IMR-90 (cell line): ENCODE results near the gene CST11. TPM values are rescaled to one million over a fixed set of nuclear protein-coding genes. Genes with fewer than 3 reads are reported as not detected.

Source experiments
- ATAC-seq: fragments of 200-7000 bp; cut with Tn5 transposase; 2 replicates; pipeline ENCODE4 v1.9.1; 2020; ENCODE audit warnings: low read depth, mild to moderate bottlenecking, moderate library complexity
- BruUV-seq: library from RNA; stranded (reverse); fragments of 400-500 nt; replicated peaks from 2 replicates; lab custom pipeline; 2021; lab: Mats Ljungman, UMichigan
- CTCF ChIA-PET: fragments of 300-600 bp; formaldehyde crosslinking; extraction: SDS; loops from one replicate; lab custom pipeline; 2021; ENCODE audit warnings: antibody characterized with exemption; lab: Yijun Ruan, JAX
- POLR2A ChIA-PET: fragments of 300-600 bp; sonication (Branson Sonifier 250); formaldehyde crosslinking; loops from one replicate; lab custom pipeline; 2022; ENCODE audit warnings: antibody characterized with exemption; ENCODE audit not compliant: unreplicated experiment; lab: Charles Lee
- DNase-seq: peaks from one replicate; pipeline ENCODE4 v3.0.0; 2013
- H2AFZ ChIP-seq: replicated peaks from 2 replicates; pipeline ENCODE3; 2013; ENCODE audit warnings: low read length, mild to moderate bottlenecking; ENCODE audit not compliant: poor library complexity
- H2AK5ac ChIP-seq: 2 replicates; pipeline ENCODE4 v1.6.1; 2013; ENCODE audit warnings: low read depth, low read length, inconsistent platforms
- H2AK9ac ChIP-seq: replicated peaks from 2 replicates; pipeline ENCODE3; 2013; ENCODE audit warnings: mild to moderate bottlenecking, low read depth, low read length, moderate library complexity; ENCODE audit not compliant: poor library complexity
- H2BK120ac ChIP-seq: 2 replicates; pipeline ENCODE4 v1.6.1; 2013; ENCODE audit warnings: low read depth, low read length, inconsistent platforms
- H2BK15ac ChIP-seq: 3 replicates; pipeline ENCODE4 v1.6.1; 2013; ENCODE audit warnings: low read depth, low read length, inconsistent platforms
- H2BK20ac ChIP-seq: 2 replicates; pipeline ENCODE4 v1.6.1; 2013; ENCODE audit warnings: low read depth, mild to moderate bottlenecking, inconsistent platforms, low read length, moderate library complexity
- H2BK5ac ChIP-seq: 2 replicates; pipeline ENCODE4 v1.6.1; 2013; ENCODE audit warnings: mild to moderate bottlenecking, low read depth, low read length, inconsistent platforms; ENCODE audit not compliant: poor library complexity, severe bottlenecking
- H3K14ac ChIP-seq: replicated peaks from 2 replicates; pipeline ENCODE4 v1.6.1; 2013; ENCODE audit warnings: low read depth, low read length, inconsistent platforms
- H3K18ac ChIP-seq: 2 replicates; pipeline ENCODE4 v1.6.1; 2013; ENCODE audit warnings: low read depth, low read length, control low read depth
- H3K23ac ChIP-seq: 2 replicates; pipeline ENCODE4 v1.6.1; 2013; ENCODE audit warnings: low read depth, low read length, inconsistent platforms
- H3K27ac ChIP-seq: 2 replicates; pipeline ENCODE4 v1.5.1; 2013; ENCODE audit warnings: mild to moderate bottlenecking, control low read depth, low read length; ENCODE audit not compliant: insufficient read depth
- H3K27me3 ChIP-seq: 2 replicates; pipeline ENCODE4 v1.6.1; 2013; ENCODE audit warnings: low read length; ENCODE audit not compliant: control insufficient read depth, insufficient read depth
- H3K36me3 ChIP-seq: 2 replicates; pipeline ENCODE4 v1.6.1; 2013; ENCODE audit warnings: low read length, mixed read lengths; ENCODE audit not compliant: control insufficient read depth, insufficient read depth
- H3K4ac ChIP-seq: 2 replicates; pipeline ENCODE4 v1.6.1; 2013; ENCODE audit warnings: low read depth, low read length, inconsistent platforms
- H3K4me1 ChIP-seq: 2 replicates; pipeline ENCODE4 v1.6.1; 2013; ENCODE audit warnings: low read length, mixed read lengths; ENCODE audit not compliant: control insufficient read depth, insufficient read depth
- H3K4me2 ChIP-seq: 2 replicates; pipeline ENCODE4 v1.6.1; 2013; ENCODE audit warnings: low read depth, mild to moderate bottlenecking, control low read depth, low read length, moderate library complexity
- H3K4me3 ChIP-seq: 2 replicates; pipeline ENCODE4 v1.5.1; 2013; ENCODE audit warnings: low read depth, mild to moderate bottlenecking, control low read depth, low read length, moderate library complexity; ENCODE audit not compliant: insufficient read depth
- H3K56ac ChIP-seq: 2 replicates; pipeline ENCODE4 v1.6.1; 2013; ENCODE audit warnings: low read length, inconsistent platforms; ENCODE audit not compliant: insufficient read depth; ENCODE audit errors: extremely low read depth
- H3K79me1 ChIP-seq, 2 experiments: 2 replicates each; pipeline ENCODE4 v1.6.1; 2013; ENCODE audit warnings: low read length in 2 of 2, inconsistent platforms in 1 of 2, low read depth in 1 of 2
- H3K9ac ChIP-seq: 2 replicates; pipeline ENCODE4 v1.6.1; 2013; ENCODE audit warnings: low read depth, low read length, control low read depth
- H3K9me1 ChIP-seq: 2 replicates; pipeline ENCODE4 v1.6.1; 2013; ENCODE audit warnings: low read length, inconsistent platforms; ENCODE audit not compliant: insufficient read depth
- H3K9me3 ChIP-seq: 2 replicates; pipeline ENCODE4 v1.6.1; 2013; ENCODE audit warnings: low read length; ENCODE audit not compliant: control insufficient read depth, insufficient read depth
- H4K20me1 ChIP-seq: 2 replicates; pipeline ENCODE4 v1.6.1; 2013; ENCODE audit warnings: low read length, inconsistent platforms; ENCODE audit not compliant: insufficient read depth
- H4K5ac ChIP-seq: 2 replicates; pipeline ENCODE4 v1.6.1; 2013; ENCODE audit warnings: mild to moderate bottlenecking, low read depth, low read length, control low read depth
- H4K8ac ChIP-seq, 2 experiments: 2 replicates each; pipeline ENCODE4 v1.6.1; 2013; ENCODE audit warnings: low read depth in 2 of 2, low read length in 2 of 2, control low read depth in 1 of 2, inconsistent platforms in 1 of 2
- H4K91ac ChIP-seq: 2 replicates; pipeline ENCODE4 v1.6.1; 2013; ENCODE audit warnings: low read depth, low read length, inconsistent platforms; ENCODE audit not compliant: insufficient read depth
- FOS ChIP-seq: fragments of 150-350 bp; IDR thresholded peaks from 2 replicates; pipeline ENCODE4 v1.6.1; 2016; ENCODE audit warnings: low read depth, low read length
- MAFK ChIP-seq: IDR thresholded peaks from 2 replicates; pipeline ENCODE4 v1.6.1; 2012; ENCODE audit warnings: low read depth, low read length, improper control_type of control experiment
- MXI1 ChIP-seq: IDR thresholded peaks from 2 replicates; pipeline ENCODE4 v1.6.1; 2012; ENCODE audit warnings: low read depth, mild to moderate bottlenecking, low read length, moderate library complexity, borderline replicate concordance
- NFE2L2 ChIP-seq: fragments of 150-350 bp; IDR thresholded peaks from 2 replicates; pipeline ENCODE4 v1.6.1; 2016; ENCODE audit warnings: low read depth, mild to moderate bottlenecking, low read length
- RCOR1 ChIP-seq: IDR thresholded peaks from 2 replicates; pipeline ENCODE4 v1.6.1; 2012; ENCODE audit warnings: mild to moderate bottlenecking, low read length, improper control_type of control experiment; ENCODE audit not compliant: insufficient replicate concordance
- RFX5 ChIP-seq: IDR thresholded peaks from 2 replicates; pipeline ENCODE4 v1.8.0; 2012; ENCODE audit warnings: low read depth, mild to moderate bottlenecking, low read length, moderate library complexity
- SMC3 ChIP-seq: fragments of 150-350 bp; IDR thresholded peaks from 2 replicates; pipeline ENCODE4 v1.6.1; 2016; ENCODE audit warnings: low read depth, mild to moderate bottlenecking, antibody characterized with exemption, low read length, moderate library complexity
- WGBS, 2 experiments: methylation state at CpG; one replicate each; pipeline versions ENCODE4 v1.1.5 to v1.1.7; 2013; ENCODE audit warnings: missing lambda C conversion rate in 2 of 2; ENCODE audit not compliant: insufficient read length in 1 of 2; ENCODE audit errors: extremely low coverage in 2 of 2; 5-methylcytosine and 5-hydroxymethylcytosine counted together
- dilution Hi-C: fragments of 300-500 bp; cut with HindIII; formaldehyde crosslinking; loops from one replicate; pipeline ENCODE4 v1.14.3; 2018; ENCODE audit warnings: low sequenced_read_pairs; ENCODE audit not compliant: unreplicated experiment
- in situ Hi-C: fragments of 300-500 bp; cut with MboI; formaldehyde crosslinking; loops from 3 replicates; pipeline ENCODE4 v1.14.3; 2019; ENCODE audit warnings: low sequenced_read_pairs, inconsistent platforms, mixed read lengths
- intact Hi-C: fragments of 100-400 bp; cut with micrococcal nuclease; formaldehyde crosslinking; loops from 2 replicates; pipeline ENCODE4 v1.10.0; 2022
- polyA plus RNA-seq, 3 experiments: library from polyadenylated mRNA; depleted of rRNA; stranded (reverse); fragments of >200 nt; gene quantifications; 2 replicates each; pipeline ENCODE4 v1.2.3, GENCODE V29; 2012; ENCODE audit warnings: low replicate concordance in 1 of 3
- total RNA-seq: library from RNA; depleted of rRNA; stranded (reverse); fragments of >200 nt; gene quantifications from 2 replicates; pipeline ENCODE4 v1.2.3, GENCODE V29; 2012
- TF ChIP-seq, protein P1 (sequence below): conservative IDR thresholded peaks from 2 replicates; pipeline ENCODE4 v1.5.1; 2012; ENCODE audit warnings: mild to moderate bottlenecking, low read depth, low read length, improper control_type of control experiment
- TF ChIP-seq, protein P2 (sequence below): fragments of 150-350 bp; IDR thresholded peaks from 2 replicates; pipeline ENCODE4 v1.6.1; 2016; ENCODE audit warnings: low read depth, mild to moderate bottlenecking, low read length, moderate library complexity, borderline replicate concordance

CST11 gene
- total and polyA plus RNA-seq, 2 of the 4 experiments (the other 2 are of a cell fraction): not detected

DNA sequence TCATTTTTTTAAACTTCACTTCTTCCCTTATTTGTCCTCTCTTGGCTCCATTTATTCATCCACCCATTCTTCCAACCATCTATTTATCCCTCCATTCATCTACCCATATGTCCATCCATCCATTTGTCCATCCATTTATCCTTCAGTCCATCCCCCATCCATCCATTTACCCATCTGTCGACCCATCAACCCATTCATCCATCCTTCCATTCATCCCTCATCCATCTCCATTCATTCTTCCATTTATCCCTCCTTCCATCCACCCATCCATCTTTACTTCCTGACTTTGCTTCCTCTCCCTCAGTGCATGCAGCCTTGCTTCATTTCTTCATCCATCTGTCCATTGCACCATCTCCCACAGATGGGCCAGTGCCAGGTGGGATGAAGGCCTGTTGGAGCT, 1.8 kb downstream of the CST11 start:
- in situ Hi-C loops: no loop called here
- no TSS peak for BruUV-seq

More for the DNA sequence above, 1.8 kb downstream of the CST11 start:
- H3K4me3 ChIP-seq: no peak overlapping the region
- H4K91ac ChIP-seq: no peak overlapping the region
- H2AK9ac ChIP-seq: no peak overlapping the region
- H3K9me1 ChIP-seq: peaks cover 2% of the 10 kb centered on the region; the same call in 1 of the 2 replicates
- whole genome bisulfite sequencing, 2 experiments: 45 to 100% methylated on average over 1 of the region's 1 CpG
- H3K4me1 ChIP-seq: 0 out of 2 replicates have a peak, but pooled peaks cover under 1% of the 10 kb centered on the region
- no peak for DNase-seq
- no peaks in the 10 kb centered on the region for H4K20me1 ChIP-seq
- no peak overlapping the region for H2AFZ ChIP-seq
- H3K9me3 ChIP-seq: no peaks in the 10 kb centered on the region
- CTCF ChIA-PET: no interaction called here
- no peak overlapping the region for H2BK20ac ChIP-seq
- no peak overlapping the region for H2BK120ac ChIP-seq
- intact Hi-C loops: no loop called here
- TF ChIP-seq MXI1 (no peak), FOS (no peak), SMC3 (no peak), RCOR1 (no peak), NFE2L2 (no peak), MAFK (no peak), RFX5 (no peak)
- TF ChIP-seq, protein P1, sequence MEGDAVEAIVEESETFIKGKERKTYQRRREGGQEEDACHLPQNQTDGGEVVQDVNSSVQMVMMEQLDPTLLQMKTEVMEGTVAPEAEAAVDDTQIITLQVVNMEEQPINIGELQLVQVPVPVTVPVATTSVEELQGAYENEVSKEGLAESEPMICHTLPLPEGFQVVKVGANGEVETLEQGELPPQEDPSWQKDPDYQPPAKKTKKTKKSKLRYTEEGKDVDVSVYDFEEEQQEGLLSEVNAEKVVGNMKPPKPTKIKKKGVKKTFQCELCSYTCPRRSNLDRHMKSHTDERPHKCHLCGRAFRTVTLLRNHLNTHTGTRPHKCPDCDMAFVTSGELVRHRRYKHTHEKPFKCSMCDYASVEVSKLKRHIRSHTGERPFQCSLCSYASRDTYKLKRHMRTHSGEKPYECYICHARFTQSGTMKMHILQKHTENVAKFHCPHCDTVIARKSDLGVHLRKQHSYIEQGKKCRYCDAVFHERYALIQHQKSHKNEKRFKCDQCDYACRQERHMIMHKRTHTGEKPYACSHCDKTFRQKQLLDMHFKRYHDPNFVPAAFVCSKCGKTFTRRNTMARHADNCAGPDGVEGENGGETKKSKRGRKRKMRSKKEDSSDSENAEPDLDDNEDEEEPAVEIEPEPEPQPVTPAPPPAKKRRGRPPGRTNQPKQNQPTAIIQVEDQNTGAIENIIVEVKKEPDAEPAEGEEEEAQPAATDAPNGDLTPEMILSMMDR: no peak
- TF ChIP-seq, protein P2, sequence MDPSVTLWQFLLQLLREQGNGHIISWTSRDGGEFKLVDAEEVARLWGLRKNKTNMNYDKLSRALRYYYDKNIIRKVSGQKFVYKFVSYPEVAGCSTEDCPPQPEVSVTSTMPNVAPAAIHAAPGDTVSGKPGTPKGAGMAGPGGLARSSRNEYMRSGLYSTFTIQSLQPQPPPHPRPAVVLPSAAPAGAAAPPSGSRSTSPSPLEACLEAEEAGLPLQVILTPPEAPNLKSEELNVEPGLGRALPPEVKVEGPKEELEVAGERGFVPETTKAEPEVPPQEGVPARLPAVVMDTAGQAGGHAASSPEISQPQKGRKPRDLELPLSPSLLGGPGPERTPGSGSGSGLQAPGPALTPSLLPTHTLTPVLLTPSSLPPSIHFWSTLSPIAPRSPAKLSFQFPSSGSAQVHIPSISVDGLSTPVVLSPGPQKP: no peak
- no peak overlapping the region for H2BK5ac ChIP-seq
- POLR2A ChIA-PET: no interaction called here
- no peak overlapping the region for H3K4ac ChIP-seq
- dilution Hi-C loops: no loop called here
- H3K36me3 ChIP-seq: no peaks in the 10 kb centered on the region
- no peak overlapping the region for H4K5ac ChIP-seq
- H2AK5ac ChIP-seq: no peak overlapping the region
- no peak overlapping the region for H3K9ac ChIP-seq
- H3K4me2 ChIP-seq: no peak overlapping the region
- H3K23ac ChIP-seq: no peak overlapping the region
- H3K14ac ChIP-seq: no peak overlapping the region
- no peak overlapping the region for H3K18ac ChIP-seq
- H3K27me3 ChIP-seq: peaks cover 2% of the 10 kb centered on the region; the same call in 1 of the 2 replicates
- H4K8ac ChIP-seq: no peak overlapping the region
- no peaks in the 10 kb centered on the region for H3K79me1 ChIP-seq
- ATAC-seq: no peak
- H3K27ac ChIP-seq: no peak overlapping the region
- no peak overlapping the region for H2BK15ac ChIP-seq
- H3K56ac ChIP-seq: no peak overlapping the region
